NCI-H2171 treated with DMSO at 0.1 percent for 48 hours (cell line): ENCODE results near the gene LFNG.

Experiments used
- DNase-seq: peaks from one replicate; lab custom pipeline; 2025; lab: John Stamatoyannopoulos, UW

Gene LFNG, protein sequence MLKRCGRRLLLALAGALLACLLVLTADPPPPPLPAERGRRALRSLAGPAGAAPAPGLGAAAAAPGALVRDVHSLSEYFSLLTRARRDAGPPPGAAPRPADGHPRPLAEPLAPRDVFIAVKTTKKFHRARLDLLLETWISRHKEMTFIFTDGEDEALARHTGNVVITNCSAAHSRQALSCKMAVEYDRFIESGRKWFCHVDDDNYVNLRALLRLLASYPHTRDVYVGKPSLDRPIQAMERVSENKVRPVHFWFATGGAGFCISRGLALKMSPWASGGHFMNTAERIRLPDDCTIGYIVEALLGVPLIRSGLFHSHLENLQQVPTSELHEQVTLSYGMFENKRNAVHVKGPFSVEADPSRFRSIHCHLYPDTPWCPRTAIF

DNA sequence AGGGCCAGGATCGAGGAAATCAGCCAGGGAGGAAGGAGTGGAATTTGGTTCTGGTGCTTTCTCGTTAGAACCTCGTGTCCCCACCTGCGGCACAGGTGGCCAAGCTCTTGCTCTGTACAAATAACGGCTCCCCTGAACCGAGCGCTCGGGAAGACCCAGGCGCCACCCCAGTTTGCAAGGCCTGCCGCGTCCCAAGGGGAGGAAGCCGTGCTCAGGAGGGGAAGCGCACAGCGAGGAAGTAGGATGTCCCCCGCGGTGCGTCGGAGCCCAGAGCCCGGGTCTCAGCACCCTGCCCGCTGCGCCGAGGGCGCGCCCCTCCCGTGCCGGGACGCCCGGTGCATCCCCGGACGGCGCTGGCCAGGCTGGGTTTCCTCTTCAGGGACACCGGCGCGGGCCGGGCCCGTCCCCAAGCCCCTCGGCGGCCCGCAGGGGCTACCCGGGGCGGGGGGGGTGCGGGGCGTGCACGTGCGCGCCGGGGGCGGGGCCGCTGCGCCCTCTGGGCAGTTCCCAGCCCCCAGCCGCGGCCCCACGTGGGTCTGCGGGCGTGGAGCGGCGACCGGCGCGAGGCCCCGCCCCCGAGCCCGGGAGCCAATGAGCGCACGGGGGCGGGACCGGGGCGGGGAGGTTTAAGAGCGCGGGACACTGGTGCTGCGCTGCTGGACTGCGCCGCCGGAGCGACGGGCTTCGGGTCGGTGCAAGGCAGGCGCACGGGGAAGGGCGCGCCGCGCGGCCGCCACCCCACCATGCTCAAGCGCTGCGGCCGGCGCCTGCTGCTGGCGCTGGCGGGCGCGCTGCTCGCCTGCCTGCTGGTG lies at the start of gene LFNG:
TSS of gene LFNG (plus strand) at position 656 of the 812 bp plus-strand sequence. CDS start at position 744, 88 bp downstream.
- peak; percentile 84 for DNase-seq

DNA sequence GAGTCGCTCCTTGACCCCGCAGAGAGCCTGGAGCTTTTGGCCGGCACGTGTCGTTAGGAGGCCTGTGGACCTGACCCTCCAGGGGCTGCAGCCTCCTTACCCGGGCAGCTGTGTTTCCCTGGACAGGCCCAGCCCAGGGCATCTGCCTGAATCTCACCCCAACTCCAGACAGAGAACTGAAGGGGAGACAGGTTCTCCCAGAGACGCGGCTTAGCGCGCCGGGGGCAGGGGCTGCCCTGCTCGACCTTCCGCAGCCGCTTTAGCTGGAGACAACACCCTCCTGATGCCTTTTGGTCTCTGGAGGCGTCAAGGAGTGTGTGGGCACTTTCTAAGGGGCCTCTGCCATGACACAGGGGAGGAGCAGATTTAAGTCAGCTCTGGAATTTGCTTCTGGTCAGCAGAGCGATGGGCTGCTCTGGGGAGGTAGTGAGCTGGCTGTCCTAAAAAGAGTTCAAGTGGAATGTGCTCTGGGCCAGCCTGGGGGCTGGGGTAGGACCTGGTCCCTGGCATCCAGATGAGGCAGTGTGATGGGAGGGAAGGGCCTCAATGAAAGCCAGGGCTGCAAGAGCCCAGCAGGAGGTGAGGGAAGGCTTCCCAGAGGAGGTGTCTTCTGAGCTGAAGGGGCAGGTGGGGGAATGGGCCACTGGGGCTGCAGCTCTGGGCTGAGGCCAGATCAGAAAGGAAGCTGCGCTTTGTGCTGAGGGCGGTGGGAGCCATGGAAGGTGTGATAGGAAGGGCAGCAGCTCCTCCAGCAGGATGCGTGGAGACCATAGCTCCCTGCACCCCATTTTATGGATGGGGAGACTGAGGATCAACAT lies 49.2 kb upstream of the LFNG start:
- no peak for DNase-seq

DNA sequence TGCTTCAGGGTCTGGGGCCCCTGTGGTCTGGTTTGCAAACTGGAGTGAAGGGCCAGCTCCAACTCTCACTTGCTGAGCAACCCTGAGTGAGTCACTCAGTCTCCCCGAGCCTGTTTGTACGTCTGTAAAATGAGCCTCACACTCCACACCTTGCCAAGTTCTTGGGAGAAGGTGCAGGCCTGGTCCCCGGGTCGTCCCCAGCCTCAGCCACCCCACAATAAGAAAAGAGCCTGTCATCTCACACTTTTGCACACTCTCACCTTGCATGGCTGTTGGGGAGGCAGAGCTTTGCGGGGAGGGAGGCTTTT lies 48.6 kb upstream of the LFNG start:
- no peak for DNase-seq

DNA sequence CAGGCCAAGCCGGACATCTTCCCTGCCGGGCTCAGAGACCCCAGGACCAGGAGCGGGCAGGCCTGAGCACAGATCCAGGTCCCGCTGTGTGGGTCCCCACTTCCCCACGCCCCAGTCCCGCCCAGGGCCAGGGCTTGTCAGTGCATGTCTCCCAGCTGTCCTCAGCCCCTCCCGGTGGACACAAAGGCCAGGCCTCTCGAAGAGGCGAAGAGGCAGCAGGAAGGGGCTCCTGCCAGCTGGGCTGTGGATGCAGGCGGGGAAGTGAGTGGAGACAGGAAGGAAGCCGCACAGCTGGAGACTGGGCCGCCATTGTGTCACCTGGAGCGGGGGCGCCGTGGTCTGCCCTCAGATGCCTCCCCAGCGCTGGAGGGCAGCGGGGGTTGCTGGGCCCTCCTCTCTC lies 48.2 kb upstream of the LFNG start:
- DNase-seq: peak; percentile 23

DNA sequence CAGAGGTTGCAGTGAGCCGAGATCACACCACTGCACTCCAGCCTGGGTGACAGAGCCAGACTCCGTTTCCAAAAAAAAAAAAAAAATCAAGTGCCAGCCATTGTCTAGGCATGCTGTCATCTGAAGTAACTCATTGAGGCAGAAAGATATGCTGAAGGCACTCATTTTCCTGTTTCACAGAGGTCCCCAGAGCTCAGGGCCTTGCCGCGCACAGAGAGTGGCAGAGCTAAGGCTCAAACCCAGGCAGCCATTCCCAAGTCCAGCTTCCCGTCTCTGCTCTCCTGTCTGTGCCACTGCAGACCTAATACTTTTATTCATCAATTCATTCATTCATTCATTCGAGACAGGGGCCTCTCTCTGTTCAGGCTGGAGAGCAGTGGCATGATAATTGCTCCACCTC lies 46.8 kb upstream of the LFNG start:
- peak; percentile 70 for DNase-seq

DNA sequence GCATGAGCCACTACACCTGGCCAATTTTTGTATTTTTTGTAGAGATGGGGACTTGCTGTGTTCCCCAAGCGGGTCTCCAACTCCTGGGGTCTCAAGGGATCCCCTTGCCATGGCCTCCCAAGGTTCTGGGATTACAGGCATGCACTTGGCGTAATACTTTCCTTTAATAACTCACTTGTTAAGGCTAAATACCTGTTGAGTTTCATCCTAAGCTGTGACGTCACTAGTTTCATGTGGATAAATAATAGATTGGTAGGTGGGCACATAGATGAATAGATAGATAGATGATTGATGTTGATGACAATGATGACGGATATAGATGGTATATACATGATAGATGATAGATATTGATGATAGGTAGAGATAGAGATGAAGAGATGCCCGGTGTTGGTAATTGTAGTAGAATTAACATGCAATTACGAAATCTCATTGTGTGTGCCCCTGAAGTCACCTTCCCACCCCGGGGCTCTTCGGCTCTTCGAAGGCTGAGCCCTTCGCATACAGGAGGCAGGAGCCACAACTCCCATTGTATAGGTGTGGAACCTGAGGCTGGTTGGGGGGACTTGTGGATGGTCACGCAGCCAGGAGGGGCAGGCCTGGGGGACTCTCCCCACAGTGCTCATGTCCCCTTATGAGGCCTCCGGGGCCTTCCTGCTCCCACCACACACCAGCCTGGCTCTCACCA lies 45.9 kb upstream of the LFNG start:
- DNase-seq: no peak

DNA sequence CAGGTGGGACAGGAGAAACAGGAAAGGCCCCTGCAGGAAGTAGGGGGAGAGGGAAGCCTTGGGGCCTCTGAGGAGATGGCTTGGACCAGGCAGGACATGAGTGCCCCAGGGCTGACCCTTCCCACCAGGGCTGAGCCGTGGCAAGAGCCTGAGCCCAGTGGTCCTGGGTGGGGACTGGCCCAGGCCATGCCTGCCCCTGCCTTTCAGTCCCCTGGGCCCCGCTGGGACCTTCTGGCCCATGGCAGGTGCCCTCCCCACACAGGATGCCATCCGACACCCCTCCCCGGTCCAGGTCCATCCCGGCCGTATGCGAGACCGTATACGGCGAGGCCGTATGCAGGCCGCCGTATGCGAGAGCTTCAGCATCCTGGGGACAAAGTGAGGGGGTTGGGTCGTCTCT lies 45.4 kb upstream of the LFNG start:
- DNase-seq: no peak

DNA sequence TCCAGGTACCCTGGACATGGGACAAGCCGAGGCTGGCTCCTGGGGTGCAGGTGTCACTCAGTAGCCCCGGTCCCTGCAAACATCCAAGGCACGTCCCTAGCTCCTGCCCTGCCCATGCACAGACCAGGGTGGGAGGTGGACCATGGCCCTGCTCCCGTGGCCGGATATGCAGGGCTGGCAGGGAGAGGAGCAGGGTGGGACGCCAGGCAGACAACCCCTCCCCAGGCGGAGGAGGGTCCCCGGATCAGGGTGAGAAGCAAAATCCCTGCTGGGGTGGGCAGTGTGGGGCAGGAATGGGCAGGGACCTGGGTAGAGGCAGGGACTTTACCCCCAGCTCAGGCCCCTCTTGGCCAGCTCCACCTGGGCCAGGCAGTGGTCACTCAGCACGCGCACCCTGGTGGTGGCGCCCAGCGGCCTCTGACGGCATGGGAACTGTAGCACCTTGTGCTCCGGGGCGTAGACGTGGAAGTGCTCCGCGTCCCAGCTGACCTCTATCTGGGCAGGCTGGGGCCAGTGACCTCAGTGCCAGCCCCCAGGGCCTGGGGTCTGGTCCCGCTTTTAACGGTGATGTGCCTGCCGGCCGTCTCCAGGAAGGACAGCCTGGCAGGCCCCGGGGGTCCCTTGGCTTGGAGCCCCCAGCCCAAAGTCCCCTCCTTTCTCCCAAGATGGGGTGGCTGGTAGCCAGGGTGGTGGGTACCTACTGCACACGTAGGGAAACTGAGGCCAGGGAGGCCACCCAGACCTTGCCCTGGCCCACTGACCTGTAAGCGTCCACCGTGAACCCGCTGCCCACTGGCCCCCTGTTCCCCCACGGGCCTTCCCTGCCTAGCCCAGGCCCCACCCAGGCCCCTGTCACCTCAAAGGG lies 44.5 kb upstream of the LFNG start:
- DNase-seq: no peak

DNA sequence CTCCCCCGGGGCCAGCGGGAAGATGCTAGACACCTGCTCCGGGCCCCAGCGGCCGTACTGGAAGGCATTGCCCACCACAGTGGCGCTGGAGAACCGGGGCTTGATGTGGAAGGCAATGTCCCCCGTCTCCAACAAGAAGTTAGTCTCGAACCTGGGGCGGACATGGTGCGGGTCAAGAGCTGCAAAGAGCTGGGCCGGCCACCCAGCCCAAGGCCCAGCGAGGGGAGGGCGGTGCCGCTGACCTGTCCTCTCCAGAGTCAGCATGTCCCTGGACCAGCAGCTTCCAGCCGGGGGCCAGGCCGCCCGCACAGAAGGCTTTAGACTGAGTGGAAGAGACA lies 43.9 kb upstream of the LFNG start:
- no peak for DNase-seq

DNA sequence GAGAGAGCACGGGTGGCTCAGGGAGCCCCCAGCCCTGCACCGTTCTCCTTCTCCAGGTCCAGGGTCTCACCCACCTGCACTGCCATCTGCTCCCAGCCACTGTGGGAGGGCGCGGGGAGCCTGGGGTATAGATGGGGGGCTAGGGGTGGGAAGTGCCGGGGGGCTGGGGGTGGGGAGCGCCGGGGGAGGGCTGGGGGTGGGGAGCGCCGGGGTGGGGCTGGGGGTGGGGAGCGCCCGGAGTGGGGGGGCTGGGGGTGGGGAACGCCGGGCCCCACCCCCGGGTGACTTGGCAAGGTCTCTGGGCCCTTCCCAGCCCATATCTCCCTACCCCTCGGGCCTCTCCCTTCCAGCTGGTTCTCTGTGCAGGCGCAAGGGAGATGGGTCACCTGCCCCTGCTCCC lies 43.3 kb upstream of the LFNG start, which contains the start of gene GRIFIN:
TSS of gene GRIFIN (minus strand) at position 101 of the 400 bp plus-strand sequence. CDS start at position 86, 15 bp downstream.
- peak; percentile 36 for DNase-seq

DNA sequence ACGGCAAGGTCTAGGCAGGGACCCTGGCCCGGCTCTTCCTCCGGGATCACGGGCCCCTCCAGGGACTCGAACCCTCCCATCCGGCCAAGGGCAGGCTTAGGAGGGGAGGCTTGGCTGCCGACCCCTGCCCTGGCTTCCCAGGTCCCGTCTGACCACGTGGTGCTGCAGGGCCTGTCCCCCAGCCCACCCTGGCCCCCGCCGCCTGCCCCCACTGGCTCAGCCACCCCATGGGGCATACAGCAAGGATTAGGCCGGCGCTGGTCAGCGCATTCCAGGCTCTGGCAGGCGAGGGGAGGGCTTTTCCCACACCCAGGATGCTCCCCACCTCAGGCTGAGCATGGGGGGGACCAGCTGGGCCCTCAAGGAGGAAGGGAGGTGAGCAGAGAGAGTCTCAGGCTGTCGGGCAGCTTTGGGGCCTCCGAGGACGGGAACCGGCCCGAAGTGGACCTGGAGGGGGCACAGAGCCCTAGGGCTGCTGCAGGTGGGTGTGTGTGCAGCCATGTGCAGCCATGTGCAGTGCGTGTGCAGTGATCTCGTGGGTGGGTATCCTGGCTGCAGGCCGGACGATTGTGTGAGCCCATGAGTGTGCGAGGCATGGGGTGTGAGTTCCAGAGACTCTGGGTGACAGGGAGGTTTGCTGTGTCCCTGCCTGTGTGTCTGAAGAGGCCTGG lies 42.7 kb upstream of the LFNG start:
- DNase-seq: no peak

DNA sequence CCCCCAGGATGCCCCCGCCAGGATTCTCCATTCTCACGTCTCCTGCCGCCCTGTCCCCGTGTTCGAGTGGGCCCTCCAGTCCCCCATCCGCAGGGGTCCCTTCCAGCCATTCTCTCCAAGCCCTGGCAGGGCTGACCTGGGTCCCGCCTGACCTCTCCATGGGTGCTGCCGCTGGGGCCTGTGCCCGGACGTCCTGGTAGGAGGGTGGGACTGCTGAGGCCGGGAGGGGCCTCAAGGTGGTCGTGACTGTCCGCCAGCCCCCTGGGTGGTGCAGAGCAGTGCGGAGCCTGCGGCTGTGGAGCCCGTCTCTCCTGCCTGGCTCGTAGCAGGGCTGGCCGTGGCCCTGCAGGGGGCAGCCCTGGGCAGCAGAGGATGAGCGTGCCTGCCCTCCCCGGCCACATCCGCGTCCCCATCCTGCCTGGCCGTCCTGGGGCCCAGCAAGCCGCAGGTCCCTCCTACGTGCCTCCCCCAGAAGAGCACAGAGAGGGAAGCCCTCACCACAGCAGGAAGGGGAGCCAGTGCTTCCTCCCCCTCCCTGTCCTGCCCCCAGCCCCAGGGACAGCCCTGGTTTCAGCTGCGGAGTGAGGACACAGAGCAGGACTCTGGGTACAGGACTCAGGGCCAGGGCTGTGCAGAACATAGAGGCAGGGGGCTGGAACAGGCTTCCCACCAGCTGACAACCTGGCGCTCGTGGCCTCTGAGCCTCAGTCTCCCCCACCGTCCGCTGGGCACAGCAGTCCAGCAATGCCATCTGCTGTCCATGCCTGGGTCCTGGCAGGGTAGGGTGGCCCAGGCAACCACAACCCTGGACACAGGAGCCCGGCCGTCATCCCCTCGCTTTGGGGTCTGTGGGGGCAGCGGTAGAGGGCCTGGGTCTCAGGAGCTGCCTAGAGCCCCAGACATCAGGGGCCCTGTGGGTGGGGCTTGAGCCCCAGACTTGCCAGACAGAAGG lies 41.9 kb upstream of the LFNG start:
- DNase-seq: no peak

DNA sequence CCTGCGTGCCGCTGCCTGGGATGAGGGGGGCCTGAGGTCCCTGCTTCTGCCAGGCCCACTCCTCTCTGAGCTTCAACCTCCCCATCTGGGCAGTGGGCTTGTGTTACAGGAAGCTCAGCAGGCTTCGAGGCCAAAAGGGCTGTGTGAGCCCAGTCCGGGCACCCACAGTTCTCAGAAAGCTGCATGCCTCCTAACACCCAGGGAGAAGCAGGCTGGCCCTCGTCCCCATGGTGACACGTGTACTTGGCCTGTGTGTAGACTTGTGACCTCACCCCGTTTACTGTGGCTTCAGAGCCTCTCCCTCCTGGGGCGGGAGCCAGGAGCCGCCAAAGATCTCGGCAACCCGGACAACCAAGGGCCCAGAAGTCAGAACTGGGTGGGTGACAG lies 41.2 kb upstream of the LFNG start:
- no peak for DNase-seq

DNA sequence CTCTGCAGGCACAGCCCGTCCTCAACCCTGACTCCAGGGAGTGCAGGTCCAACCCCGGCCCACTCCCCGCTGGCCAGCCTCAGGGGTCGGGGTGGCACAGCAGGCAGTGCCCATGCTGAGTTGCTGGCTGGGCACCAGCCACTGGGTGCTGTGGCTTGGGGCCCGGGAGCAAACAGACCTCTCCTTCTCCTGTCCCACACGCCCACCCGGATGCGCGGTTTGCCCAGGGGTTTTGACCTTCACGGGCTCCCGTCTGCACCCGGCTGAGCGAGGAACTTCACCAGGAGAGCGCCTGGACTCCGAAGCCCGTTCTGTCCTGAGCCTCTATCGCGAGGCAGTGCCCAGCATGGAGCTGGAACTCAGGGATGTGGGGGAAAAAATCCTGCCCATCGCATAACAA lies 40.8 kb upstream of the LFNG start:
- no peak for DNase-seq

DNA sequence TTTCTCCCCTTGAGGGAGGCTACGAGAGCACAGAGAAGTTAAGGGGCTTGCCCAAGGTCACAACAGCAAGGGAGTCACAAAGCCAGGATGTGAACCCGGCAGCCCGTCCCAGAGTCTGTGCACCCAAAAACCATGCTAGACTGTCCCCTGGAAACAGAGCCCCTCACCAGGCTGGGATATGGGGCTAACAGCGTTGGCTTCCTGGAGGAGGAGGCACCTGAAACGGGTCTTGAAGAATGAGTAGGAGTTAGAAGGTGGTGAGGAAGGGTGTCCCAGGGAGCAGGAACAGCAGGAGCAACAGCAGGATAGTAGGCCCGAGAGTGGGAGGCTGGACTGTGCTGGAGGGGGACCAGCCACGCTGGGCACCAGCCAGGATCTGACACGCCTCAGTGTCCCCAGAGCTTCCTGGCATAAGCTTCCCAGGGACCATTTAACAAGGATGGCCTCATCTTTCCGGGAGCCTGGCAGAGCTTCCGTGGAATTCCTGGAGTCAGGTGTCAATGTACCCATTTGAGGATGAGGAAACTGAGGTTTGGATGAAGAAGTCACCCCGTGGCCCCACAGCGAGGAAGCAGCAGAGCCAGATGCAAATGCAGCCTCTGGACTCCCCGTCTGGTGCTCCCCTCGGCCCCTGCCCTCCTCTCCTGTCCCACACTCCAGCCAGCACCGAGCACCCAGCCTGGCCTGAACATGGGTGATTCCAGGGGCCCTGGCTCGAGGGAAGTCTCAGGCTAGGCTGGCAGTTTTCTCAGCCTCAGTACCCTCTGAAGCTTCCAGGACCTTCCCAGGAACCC lies 40.1 kb upstream of the LFNG start:
- no peak for DNase-seq

DNA sequence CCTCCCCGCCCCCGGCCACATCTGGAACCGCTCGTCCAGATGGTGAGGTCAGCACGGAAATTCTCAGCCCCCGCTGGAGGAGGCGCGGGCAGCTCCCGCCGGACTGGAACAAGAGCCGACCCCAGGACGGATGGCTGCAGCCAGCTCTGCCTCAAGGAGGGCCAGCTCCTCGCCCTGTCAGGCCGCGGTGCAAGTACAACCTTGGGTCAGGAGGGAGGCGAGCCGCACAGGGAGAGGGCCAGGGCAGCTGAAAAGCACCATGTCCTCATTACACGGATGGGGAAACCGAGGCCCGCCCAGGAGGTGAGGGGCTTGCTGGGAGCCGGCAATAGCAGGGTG lies 39.5 kb upstream of the LFNG start:
- DNase-seq: no peak

DNA sequence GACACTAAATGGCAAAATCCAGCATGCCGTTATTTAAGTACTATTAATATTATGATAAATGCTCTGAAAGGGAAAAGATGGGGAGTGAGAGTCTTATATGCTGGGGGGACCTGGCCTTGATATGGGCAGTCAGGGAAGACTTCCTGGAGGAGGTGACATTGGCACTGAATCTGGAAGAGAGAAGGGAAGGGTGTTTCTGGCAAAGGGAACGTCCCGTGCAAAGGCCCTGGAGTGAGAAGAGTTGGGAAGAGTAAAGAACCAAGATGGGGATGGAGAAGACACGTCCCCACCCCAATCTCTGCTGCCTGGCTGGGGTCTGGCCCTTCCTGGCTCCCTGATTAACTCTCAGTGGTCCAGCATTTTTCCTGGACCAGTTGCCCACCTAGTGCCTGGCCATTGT lies 38.4 kb upstream of the LFNG start:
- no peak for DNase-seq

DNA sequence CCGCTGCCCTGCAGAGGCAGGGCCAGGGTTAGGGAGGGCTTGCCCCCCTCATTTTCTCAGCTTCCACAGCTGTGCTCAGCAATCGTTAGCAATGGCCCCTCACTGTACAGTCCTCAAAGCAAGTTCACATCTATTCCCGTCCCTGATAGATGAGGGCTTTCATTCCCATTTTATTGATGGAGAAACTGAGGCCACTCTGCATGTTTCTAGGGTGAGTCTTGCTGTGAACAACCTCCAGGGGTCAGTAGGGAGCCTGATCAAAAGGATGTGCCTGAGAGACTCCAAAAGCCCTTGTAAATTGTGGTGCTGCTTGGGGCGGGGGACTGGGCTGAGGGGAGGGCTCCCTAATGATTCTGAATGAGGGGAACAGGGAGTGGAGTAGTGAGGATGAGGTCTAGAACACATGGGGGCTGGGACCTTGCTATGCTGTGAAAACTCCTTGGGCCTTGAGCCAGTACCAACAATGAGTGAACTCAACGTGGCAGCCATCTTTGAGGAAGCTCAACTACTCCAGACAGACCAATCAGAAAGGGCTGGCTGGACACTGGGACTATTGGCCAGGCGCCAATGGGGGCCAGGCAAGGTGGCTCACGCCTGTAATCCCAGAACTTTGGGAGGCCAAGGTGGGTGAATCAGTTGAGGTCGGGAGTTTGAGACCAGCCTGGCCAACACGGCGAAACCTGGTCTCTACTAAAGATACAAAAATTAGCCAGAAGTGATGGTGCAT lies 36.7 kb upstream of the LFNG start:
- no peak for DNase-seq
